Iris pigment epithelial cell (primary cell): Measurements from ENCODE around the gene SPACA7.
"Not testable (repeated sequence)": the region's sequence is repeated elsewhere in the genome, so short reads cannot be mapped to it uniquely, and the experiment has no call there.

Experiments used
- DNase-seq: peaks from one replicate; pipeline ENCODE4 v3.0.0-alpha.2; 2011; ENCODE audit warnings: low read depth

The SPACA7 gene

GRCh38 chr13:112424098-112424497 is 47.9 kb downstream of the SPACA7 start:
- no peak for DNase-seq

DNA sequence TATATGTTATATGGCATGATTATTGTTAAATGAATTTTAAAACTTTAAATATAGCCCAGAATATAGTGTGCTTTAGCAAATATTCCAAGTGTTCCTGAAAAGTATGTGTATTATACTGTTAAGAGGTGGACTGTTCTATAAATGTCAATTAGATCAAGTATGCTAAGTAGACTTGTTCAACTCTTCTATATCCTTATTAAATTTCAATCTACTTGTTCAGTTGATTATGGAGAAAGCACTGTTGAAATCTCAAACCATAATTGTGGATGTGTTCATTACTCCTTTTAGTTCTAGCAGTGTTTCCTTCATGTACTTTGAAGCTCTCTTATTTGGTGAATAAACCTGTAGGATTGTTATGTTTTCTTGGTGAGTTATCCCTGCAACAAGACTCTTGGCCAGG is 52.5 kb downstream of the SPACA7 start:
- DNase-seq, result no peak

- no peak for DNase-seq
Observed at GRCh38 chr13:112431734-112432133, 55.6 kb downstream of the SPACA7 start.

GRCh38 chr13:112432734-112433133 is 56.6 kb downstream of the SPACA7 start:
- not testable (repeated sequence) for DNase-seq

DNA sequence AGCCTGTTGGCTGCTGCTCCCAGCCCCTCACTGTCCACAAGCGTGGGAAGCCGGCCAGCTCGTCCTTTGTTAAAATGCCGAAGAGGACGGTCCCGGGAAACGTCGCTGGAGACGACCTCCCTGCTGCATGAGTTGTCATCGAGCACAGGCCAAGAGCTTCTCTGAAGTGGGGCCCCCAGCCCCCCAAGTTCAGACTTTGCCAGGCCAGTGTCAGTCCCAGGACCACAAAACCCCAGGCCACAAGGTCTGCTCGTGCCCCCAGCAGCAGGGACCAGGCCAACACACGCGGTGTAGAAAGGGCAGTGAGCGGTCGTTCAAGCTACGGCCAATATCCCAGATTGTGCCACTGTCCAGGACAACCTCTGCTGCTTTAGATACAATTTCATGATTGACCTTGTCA is 57.4 kb downstream of the SPACA7 start:
- DNase-seq, result not testable (repeated sequence)

- no peak for DNase-seq
Observed at GRCh38 chr13:112434032-112434431, 57.9 kb downstream of the SPACA7 start.

DNA sequence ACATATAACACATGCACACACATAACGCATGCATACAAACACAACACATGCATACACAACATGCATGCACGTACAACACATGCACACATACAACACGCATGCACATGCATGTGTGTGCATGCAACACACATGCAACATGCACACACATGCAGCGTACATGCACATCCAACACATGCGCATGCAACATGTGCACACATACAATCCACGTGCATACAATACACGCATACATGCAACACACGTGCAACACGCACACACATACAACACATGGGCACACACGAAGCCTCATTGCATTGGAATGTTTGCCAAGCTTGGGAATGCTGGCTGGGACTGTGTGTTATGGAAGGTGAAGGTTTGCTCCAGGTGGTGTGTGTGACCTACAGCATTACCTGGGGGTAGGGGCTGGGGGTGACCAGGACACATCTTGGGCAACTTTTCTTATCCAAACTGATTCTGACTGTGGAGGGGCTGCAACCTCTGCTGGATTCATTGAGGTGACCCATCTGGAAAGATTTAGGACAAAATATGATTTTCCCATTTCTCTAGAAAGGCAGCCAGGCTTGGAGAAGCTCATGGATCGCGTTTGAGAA is 58.9 kb downstream of the SPACA7 start:
- no peak for DNase-seq

- no peak for DNase-seq
Observed at GRCh38 chr13:112435973-112436372, 59.8 kb downstream of the SPACA7 start.

- DNase-seq, result no peak
Observed at GRCh38 chr13:112438094-112438493, 61.9 kb downstream of the SPACA7 start.

DNA sequence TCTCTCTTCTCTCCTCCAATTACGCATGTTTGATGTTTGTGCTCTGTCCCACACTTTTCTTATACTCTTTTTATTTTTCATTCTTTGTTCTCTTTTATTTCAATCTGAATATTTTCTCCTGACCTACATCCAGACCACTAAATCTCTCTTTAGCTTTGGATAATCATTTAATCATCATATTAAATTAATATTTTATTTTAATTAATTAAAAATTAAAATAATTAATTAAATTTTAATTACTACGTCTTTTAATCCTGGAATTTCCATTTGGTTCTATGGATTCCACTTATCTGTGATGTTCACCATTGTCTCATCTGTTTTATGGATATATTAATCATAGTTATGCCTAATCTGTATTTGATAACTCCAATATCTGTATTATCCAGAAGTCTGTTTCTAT is 62.4 kb downstream of the SPACA7 start:
- no peak for DNase-seq

- no peak for DNase-seq
Observed at GRCh38 chr13:112441226-112441625, 65.1 kb downstream of the SPACA7 start.

GRCh38 chr13:112441779-112442310 is 65.7 kb downstream of the SPACA7 start:
- no peak for DNase-seq

DNA sequence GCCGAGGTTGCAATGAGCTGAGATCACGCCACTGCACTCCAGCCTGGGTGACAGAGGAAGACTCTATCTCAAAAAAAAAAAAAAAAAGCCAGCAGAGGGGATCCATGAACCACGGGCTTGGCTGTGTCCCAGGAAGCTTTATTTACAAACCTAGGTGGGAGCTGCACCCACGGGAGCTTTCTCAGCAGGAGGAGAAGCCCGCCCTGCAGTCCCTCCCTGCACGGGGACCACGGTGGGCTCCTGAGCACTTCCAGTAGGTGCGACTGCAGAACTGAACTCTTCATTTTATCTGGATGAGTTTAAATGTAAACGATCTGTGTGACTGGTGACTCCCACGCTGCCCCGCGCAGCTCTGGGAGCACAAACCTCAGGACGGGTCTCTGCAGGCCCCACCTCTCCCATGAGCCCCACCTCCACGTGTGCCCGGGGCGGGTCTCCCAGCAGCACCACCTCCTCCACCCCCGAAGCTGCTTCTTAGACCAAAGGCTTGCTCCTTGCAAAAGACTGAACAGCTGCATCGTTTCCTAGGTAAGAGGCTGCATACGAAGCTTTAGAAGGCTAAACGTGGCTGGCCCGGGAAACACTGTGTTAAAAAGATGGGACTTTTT is 66.4 kb downstream of the SPACA7 start:
- no peak for DNase-seq

DNA sequence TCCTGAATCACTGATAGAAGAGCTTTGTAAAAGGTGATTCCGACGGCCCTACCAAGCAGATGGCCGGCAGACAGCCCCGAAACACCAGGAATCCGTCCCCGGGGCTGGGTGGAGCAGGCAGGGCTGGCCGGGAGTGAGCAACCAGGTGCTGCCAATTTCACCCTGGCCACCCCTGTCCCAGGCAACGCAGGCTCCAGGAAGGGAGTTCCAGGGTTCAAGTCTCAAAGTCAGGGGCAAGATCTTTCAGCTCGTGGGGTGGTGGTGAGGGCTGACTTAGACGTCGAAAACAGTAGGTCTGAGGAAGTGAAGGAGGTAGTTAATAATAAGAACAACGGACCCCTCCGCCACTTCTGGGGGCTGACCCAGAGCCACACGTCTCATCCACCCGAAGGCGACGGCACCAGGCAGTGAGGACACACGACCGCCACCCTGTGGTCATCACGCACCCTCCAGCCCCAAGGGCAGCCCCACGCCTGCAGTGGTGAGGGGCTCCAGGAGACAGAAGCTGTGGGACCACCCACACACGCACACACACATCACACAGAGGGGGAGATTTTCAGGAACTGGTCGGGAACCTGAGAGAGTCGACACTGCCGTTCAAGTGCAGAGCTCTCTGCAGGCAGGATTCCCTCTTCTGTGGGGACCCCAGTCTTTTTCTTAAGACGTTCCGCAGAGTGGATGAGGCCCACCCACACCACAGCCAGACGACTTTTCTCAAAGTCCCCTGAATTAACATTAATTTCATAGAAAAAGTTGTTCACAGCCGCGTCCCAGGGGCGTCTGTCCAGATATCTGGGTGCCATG is 67.2 kb downstream of the SPACA7 start:
- no peak for DNase-seq

DNA sequence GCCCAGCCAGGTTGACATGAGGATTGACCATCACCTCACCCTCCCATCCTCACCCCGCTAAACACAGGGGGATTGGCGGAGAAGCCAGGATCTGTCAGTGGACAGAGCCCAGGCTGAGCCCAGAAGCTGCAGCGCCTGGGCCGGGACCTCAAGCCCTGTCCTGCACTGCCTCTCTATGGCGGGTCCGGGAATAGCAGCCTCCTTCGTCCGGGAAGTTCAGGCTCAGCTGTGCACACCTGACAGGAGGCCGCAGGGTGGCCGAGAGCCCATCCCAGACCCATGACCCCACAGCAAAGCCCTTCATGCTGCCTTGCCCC is 67.8 kb downstream of the SPACA7 start:
- peak; percentile 52 for DNase-seq

- no peak for DNase-seq
Observed at GRCh38 chr13:112444416-112445399, 68.6 kb downstream of the SPACA7 start.

GRCh38 chr13:112445411-112446271 is 69.5 kb downstream of the SPACA7 start:
- DNase-seq, result no peak

GRCh38 chr13:112446347-112446861 is 70.2 kb downstream of the SPACA7 start:
- no peak for DNase-seq

DNA sequence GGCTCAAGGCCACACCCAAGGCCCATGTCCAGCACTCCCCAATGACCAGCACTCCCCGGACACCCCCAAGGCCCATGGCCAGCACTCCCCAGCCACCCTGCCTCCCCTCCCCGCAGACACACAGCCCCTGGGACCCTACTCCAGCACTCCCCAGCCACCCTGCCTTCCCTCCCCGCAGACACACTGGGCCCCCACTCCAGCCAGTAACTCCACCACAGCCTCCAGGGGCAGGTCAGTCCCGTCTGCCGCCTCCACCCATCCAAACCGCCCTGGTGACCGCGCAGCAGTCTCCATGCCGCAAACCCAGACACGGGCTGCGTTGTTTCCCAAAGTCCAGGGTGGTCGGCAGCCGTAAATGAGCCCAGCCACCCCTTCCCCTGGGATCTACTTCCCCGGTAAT is 70.7 kb downstream of the SPACA7 start:
- DNase-seq, result no peak

DNA sequence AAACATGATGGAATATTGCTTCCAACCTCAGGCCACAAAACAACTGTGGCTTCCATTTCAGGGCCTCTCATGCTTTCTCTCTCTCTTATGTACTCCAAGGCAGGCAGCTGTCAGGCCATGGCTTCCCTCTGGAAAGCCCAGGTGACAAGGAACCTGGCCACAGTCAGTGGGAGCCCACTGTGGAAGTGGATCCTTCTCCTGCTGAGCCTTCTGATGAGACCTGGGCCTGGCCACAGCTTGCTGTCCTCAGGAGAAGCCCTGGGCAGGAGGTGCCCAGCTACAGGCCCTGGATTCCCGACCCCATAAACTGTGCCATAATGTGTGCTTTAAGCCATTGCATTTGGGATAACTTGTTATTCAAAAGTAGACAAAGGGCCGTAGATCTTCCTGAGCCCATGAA is 71.2 kb downstream of the SPACA7 start:
- DNase-seq, result no peak
